Naive thymus-derived CD8-positive, alpha-beta T cell (primary cell): ENCODE results near the gene ETDA. TPM values are rescaled to one million over a fixed set of nuclear protein-coding genes. Genes with fewer than 3 reads are reported as not detected.

ENCODE experiments used
- ATAC-seq, 2 donors: fragments of 150-1000 bp; cut with Tn5 transposase in 1 of 2; sonication (Bioruptor Pico), chemical (Tn5 transposase) in 1 of 2; 1 replicate in 1 of 2; 2 replicates in 1 of 2; pipeline ENCODE4 v1.10.0; 2021; ENCODE audit warnings: mild to moderate bottlenecking in 2 of 2, moderate library complexity in 2 of 2
- POLR2A ChIA-PET: fragments of 350-600 bp; sonication (Branson Sonifier 250); formaldehyde crosslinking; loops from one replicate; lab custom pipeline; 2021; ENCODE audit warnings: antibody characterized with exemption; lab: Charles Lee
- DNase-seq, 10 donors: peaks; one replicate each; pipeline versions ENCODE4 v3.0.0 to v3.0.0-alpha.2; 2020 to 2022
- H3K27ac Mint-ChIP-seq, 10 donors: one replicate each; pipeline ENCODE4 v1.8.0; 2020 to 2022; ENCODE audit warnings: mild to moderate bottlenecking in 10 of 10, mixed read lengths in 10 of 10, moderate library complexity in 4 of 10, inconsistent platforms in 1 of 10
- H3K27me3 Mint-ChIP-seq, 5 donors: one replicate each; pipeline ENCODE4 v1.8.0; 2021 to 2022; ENCODE audit warnings: mixed read lengths in 5 of 5
- H3K36me3 Mint-ChIP-seq, 3 donors: one replicate each; pipeline ENCODE4 v1.8.0; 2020 to 2022; ENCODE audit warnings: mixed read lengths in 3 of 3, mild to moderate bottlenecking in 2 of 3, inconsistent platforms in 1 of 3
- H3K4me1 Mint-ChIP-seq, 4 donors: one replicate each; pipeline ENCODE4 v1.8.0; 2021 to 2022; ENCODE audit warnings: mixed read lengths in 4 of 4
- H3K4me3 Mint-ChIP-seq, 10 donors: one replicate each; pipeline ENCODE4 v1.8.0; 2020 to 2022; ENCODE audit warnings: mild to moderate bottlenecking in 10 of 10, mixed read lengths in 10 of 10, moderate library complexity in 6 of 10, inconsistent platforms in 1 of 10
- H3K9me3 Mint-ChIP-seq, 9 donors: one replicate each; pipeline ENCODE4 v1.8.0; 2020 to 2022; ENCODE audit warnings: mixed read lengths in 9 of 9, mild to moderate bottlenecking in 3 of 9, inconsistent platforms in 1 of 9, moderate library complexity in 1 of 9
- polyA plus RNA-seq, 3 donors: library from polyadenylated mRNA; unstranded; fragments of 300-500 nt; fragmentation: Illumina TruSeq; gene quantifications; one replicate each; pipeline ENCODE4 v1.2.3, GENCODE V29; 2021
- total RNA-seq, 8 experiments: library from RNA in 2 of 8; stranded (reverse) in 2 of 8; gene quantifications; one replicate each; pipeline ENCODE4 v1.2.3 and lab custom pipeline; 2021 to 2026

Gene ETDA
- total and polyA plus RNA-seq, 5 experiments from 2014 or later = not detected

- H3K4me1 Mint-ChIP-seq = peaks cover 9 to 27% (median 24%) of the 10 kb centered on the region in 4 donors
- POLR2A ChIA-PET = interaction anchor here (1.0 kb wide), 1 partner anchor 10 kb away, joined by 3 read pairs; no protein-coding TSS in a partner anchor
- H3K36me3 Mint-ChIP-seq = peaks cover 4 to 24% (median 23%) of the 10 kb centered on the region in 3 donors
- H3K9me3 Mint-ChIP-seq = peaks cover 0 to 11% (median 0%) of the 10 kb centered on the region in 9 donors
- peak; percentile 16 to 76 (median 50) for DNase-seq
- H3K27me3 Mint-ChIP-seq = no peaks in the 10 kb centered on the region
- peak overlapping the region; percentile 83 to 95 (median 90) for H3K4me3 Mint-ChIP-seq
- ATAC-seq = peak; percentile 98 to 99
- peak overlapping the region; percentile 85 to 96 (median 92) for H3K27ac Mint-ChIP-seq
These were observed 43.5 kb downstream of the ETDA start for GRCh38 chrX:135295238-135295943.

DNA sequence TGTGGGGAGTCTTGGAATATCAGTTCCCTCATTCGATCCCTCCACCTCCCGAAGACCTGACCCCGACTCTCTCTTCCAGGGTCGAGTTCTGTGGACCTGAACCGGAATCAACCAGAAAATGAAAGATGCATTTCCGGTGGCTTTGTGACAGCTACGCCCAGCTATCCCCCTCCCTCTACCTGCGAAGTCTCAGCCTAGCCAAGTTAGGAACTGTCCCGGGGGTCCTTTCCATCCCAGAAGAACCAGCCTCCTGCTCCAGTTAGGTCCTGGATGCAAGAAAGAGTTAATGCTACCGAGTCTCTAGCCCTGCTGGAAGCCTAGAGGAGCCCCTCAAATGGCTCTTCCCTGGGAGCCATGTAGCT is 44.1 kb downstream of the ETDA start:
- Mint-ChIP-seq H3K36me3 (peaks cover 4 to 19% (median 18%) of the 10 kb centered on the region in 3 donors), H3K4me3 (peak overlapping the region; percentile 83 to 95 (median 90)), H3K27me3 (no peaks in the 10 kb centered on the region), H3K27ac (peak overlapping the region; percentile 85 to 96 (median 92)), H3K9me3 (peaks cover 0 to 10% (median 0%) of the 10 kb centered on the region in 9 donors), H3K4me1 (peaks cover 9 to 27% (median 24%) of the 10 kb centered on the region in 4 donors)
- POLR2A ChIA-PET = interaction anchor here (1.0 kb wide), 1 partner anchor 9 kb away, joined by 3 read pairs; no protein-coding TSS in a partner anchor
- DNase-seq = no peak
- ATAC-seq = peak; percentile 62 to 72

DNA sequence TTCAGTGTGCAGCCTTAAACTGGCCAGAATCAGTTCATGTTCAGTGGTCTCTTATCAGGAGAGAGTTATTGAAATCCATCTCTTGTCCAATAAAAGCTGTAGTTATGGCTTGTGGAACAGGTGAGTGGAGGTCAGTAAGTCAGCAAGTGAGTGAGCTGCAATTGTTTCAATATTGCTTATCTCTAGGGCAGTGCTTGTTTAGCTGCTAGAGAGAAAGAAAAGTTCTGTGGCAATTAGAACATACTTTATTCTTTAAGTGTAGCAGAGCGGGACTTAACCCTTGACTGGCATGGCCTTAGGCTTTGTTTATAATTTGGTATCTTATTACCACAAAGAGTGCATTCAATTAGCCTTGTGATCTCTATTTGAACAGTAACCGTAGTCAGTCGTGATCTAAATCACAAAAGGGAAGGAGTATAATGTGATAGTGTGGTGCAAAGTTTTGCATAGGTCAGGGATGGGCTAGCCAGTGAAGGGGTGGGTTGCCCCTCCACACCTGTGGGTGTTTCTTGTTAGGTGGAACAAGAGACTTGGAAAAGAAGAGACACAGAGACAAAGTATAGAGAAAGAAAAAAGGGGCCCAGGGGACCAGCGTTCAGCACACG is 50.5 kb downstream of the ETDA start:
- Mint-ChIP-seq H3K4me3 (no peak overlapping the region), H3K27me3 (no peaks in the 10 kb centered on the region), H3K36me3 (peaks cover 0 to 6% (median 0%) of the 10 kb centered on the region in 3 donors), H3K27ac (no peak overlapping the region), H3K9me3 (no peaks in the 10 kb centered on the region), H3K4me1 (peaks cover 0 to 6% (median 5%) of the 10 kb centered on the region in 4 donors)
- POLR2A ChIA-PET = no interaction called here
- no peak for DNase-seq
- ATAC-seq = no peak

Other genes with a start within 250 kb of the ETDA start
- gene RTL8B, start 229.5 kb upstream of the ETDA start, total RNA-seq = under 1 TPM in 1 of 2 experiments, not detected in 1; 0.18 TPM
- under 1 TPM in 2 of 3 donors, not detected in 1; 0.15 to 0.27 TPM for gene RTL8B, start 229.5 kb upstream of the ETDA start, polyA plus RNA-seq
- 10 to 100 TPM; 22.5 to 22.8 TPM for gene RTL8C, start 219.7 kb upstream of the ETDA start, total RNA-seq
- 10 to 100 TPM; 18.6 to 39.6 (median 33.5) TPM for gene RTL8C, start 219.7 kb upstream of the ETDA start, polyA plus RNA-seq
- gene RTL8A, start 199.9 kb upstream of the ETDA start, total RNA-seq = 10 to 100 TPM; 14.4 to 17.0 TPM
- gene RTL8A, start 199.9 kb upstream of the ETDA start, polyA plus RNA-seq = 10 to 100 TPM; 12.6 to 27.8 (median 16.8) TPM
- gene SMIM10L2B, start 153.3 kb upstream of the ETDA start, total RNA-seq = under 1 TPM; 0.62 to 0.85 TPM
- gene SMIM10L2B, start 153.3 kb upstream of the ETDA start, polyA plus RNA-seq = under 1 TPM; 0.19 to 0.47 (median 0.25) TPM
- not detected for gene ETDB, start 131.5 kb upstream of the ETDA start, total RNA-seq
- gene ETDB, start 131.5 kb upstream of the ETDA start, polyA plus RNA-seq = not detected
- gene CT55, start 80.7 kb upstream of the ETDA start, total RNA-seq = not detected
- not detected for gene CT55, start 80.7 kb upstream of the ETDA start, polyA plus RNA-seq
- gene ETDC, start 57.4 kb downstream of the ETDA start, total RNA-seq = not detected
- not detected for gene ETDC, start 57.4 kb downstream of the ETDA start, polyA plus RNA-seq
- gene ZNF75D, start 92.0 kb downstream of the ETDA start, total RNA-seq = 10 to 100 TPM; 17.7 to 19.4 TPM
- gene ZNF75D, start 92.0 kb downstream of the ETDA start, polyA plus RNA-seq = 10 to 100 TPM in 2 of 3 donors, 1 to 10 TPM in 1; 9.8 to 12.0 (median 10.5) TPM
- gene ZNF449, start 92.7 kb downstream of the ETDA start, total RNA-seq = 1 to 10 TPM; 5.3 to 5.5 TPM
- gene ZNF449, start 92.7 kb downstream of the ETDA start, polyA plus RNA-seq = 1 to 10 TPM in 2 of 3 donors, under 1 TPM in 1; 0.71 to 2.0 (median 1.2) TPM
- gene SMIM10L2A, start 169.9 kb downstream of the ETDA start, total RNA-seq = 1 to 10 TPM; 5.0 to 5.5 TPM
- under 1 TPM; 0.25 to 0.46 (median 0.36) TPM for gene SMIM10L2A, start 169.9 kb downstream of the ETDA start, polyA plus RNA-seq